ENCODE data around the gene RNF121.

RNF121 gene

GRCh38 chr11:72014761-72015320 is 86.0 kb downstream of the RNF121 start:
- no peak overlapping the region for H3K4me2 ChIP-seq (ENCODE audit: low read depth, low read length)
- no peak for TF ChIP-seq EZH2 (optimal IDR thresholded peaks at IDR 0.05; ENCODE audit: low read depth, low read length)
- TF ChIP-seq CTCF (IDR thresholded peaks at IDR 0.05; ENCODE audit: low read length) = no peak
- TF ChIP-seq EZH2phosphoT487 (IDR thresholded peaks at IDR 0.05; ENCODE audit: low read length) = no peak
- H4K20me1 ChIP-seq (ENCODE audit: insufficient read depth, low read length) = no peaks in the 10 kb centered on the region
- H3K79me2 ChIP-seq (ENCODE audit: low read length) = no peaks in the 10 kb centered on the region; the same call in 1 of the 2 replicates
- H3K4me1 ChIP-seq (ENCODE audit: low read length) = no peaks in the 10 kb centered on the region
- no peak overlapping the region for H3K27ac ChIP-seq (ENCODE audit: low read length)
- no peak overlapping the region for H3K4me3 ChIP-seq (ENCODE audit: low read length)
- no peaks in the 10 kb centered on the region for H3K9me2 ChIP-seq (replicated peaks; ENCODE audit: insufficient read depth, low read length)
- peaks cover 21% of the 10 kb centered on the region for H3K36me3 ChIP-seq (replicated peaks; ENCODE audit: insufficient read depth, low read length)
- H3F3A ChIP-seq (ENCODE audit: insufficient read depth, low read length) = no peaks in the 10 kb centered on the region
- no peak overlapping the region for H3K9ac ChIP-seq (ENCODE audit: low read length)
- H3K9me3 ChIP-seq (replicated peaks; ENCODE audit: insufficient read depth, low read length) = no peaks in the 10 kb centered on the region
- H2AFZ ChIP-seq (ENCODE audit: low read length) = no peak overlapping the region
- no peaks in the 10 kb centered on the region for H3K27me3 ChIP-seq (replicated peaks; ENCODE audit: insufficient read depth, low read length)
- DNase-seq = no peak

- Histone ChIP-seq H3K79me2 (ENCODE audit: low read length) (no peaks in the 10 kb centered on the region; the same call in 1 of the 2 replicates), H4K20me1 (ENCODE audit: insufficient read depth, low read length) (no peaks in the 10 kb centered on the region), H3K9me2 (replicated peaks; ENCODE audit: insufficient read depth, low read length) (no peaks in the 10 kb centered on the region), H3K9me3 (replicated peaks; ENCODE audit: insufficient read depth, low read length) (no peaks in the 10 kb centered on the region), H3K36me3 (replicated peaks; ENCODE audit: insufficient read depth, low read length) (peaks cover 21% of the 10 kb centered on the region), H2AFZ (ENCODE audit: low read length) (no peak overlapping the region), H3K4me2 (ENCODE audit: low read depth, low read length) (no peak overlapping the region), H3K27me3 (replicated peaks; ENCODE audit: insufficient read depth, low read length) (no peaks in the 10 kb centered on the region), H3F3A (ENCODE audit: insufficient read depth, low read length) (no peaks in the 10 kb centered on the region), H3K4me1 (ENCODE audit: low read length) (no peaks in the 10 kb centered on the region), H3K27ac (ENCODE audit: low read length) (no peak overlapping the region), H3K9ac (ENCODE audit: low read length) (no peak overlapping the region), H3K4me3 (ENCODE audit: low read length) (no peak overlapping the region)
- DNase-seq = no peak
- peak; percentile 16; the same call in 1 of the 2 replicates for TF ChIP-seq CTCF (IDR thresholded peaks at IDR 0.05; ENCODE audit: low read length)
- TF ChIP-seq EZH2 (optimal IDR thresholded peaks at IDR 0.05; ENCODE audit: low read depth, low read length) = no peak
Observed at GRCh38 chr11:72015511-72016061, 86.7 kb downstream of the RNF121 start.

- Histone ChIP-seq H4K20me1 (ENCODE audit: insufficient read depth, low read length) (no peaks in the 10 kb centered on the region), H3K9me3 (replicated peaks; ENCODE audit: insufficient read depth, low read length) (no peaks in the 10 kb centered on the region), H3K27me3 (replicated peaks; ENCODE audit: insufficient read depth, low read length) (no peaks in the 10 kb centered on the region), H2AFZ (ENCODE audit: low read length) (no peak overlapping the region), H3K4me2 (ENCODE audit: low read depth, low read length) (no peak overlapping the region), H3K36me3 (replicated peaks; ENCODE audit: insufficient read depth, low read length) (peaks cover 31% of the 10 kb centered on the region), H3K9me2 (replicated peaks; ENCODE audit: insufficient read depth, low read length) (no peaks in the 10 kb centered on the region), H3K4me1 (ENCODE audit: low read length) (no peaks in the 10 kb centered on the region), H3K4me3 (ENCODE audit: low read length) (no peak overlapping the region), H3K79me2 (ENCODE audit: low read length) (peaks cover 5% of the 10 kb centered on the region; the same call in 1 of the 2 replicates), H3F3A (ENCODE audit: insufficient read depth, low read length) (no peaks in the 10 kb centered on the region), H3K9ac (ENCODE audit: low read length) (no peak overlapping the region), H3K27ac (ENCODE audit: low read length) (no peak overlapping the region)
- DNase-seq = no peak
- TF ChIP-seq CTCF (IDR thresholded peaks at IDR 0.05; ENCODE audit: low read length) (no peak), EZH2 (optimal IDR thresholded peaks at IDR 0.05; ENCODE audit: low read depth, low read length) (no peak), EZH2phosphoT487 (IDR thresholded peaks at IDR 0.05; ENCODE audit: low read length) (no peak)
Observed at GRCh38 chr11:72018171-72018570, 89.3 kb downstream of the RNF121 start.

Measured in MM.1S (cell line).